NB4 (cell line): ENCODE results near the gene AQP2.

ENCODE experiments used
- CTCF ChIP-seq: IDR thresholded peaks from one replicate; pipeline ENCODE4 v1.5.1; 2012; ENCODE audit warnings: low read depth, low read length
- MYC ChIP-seq: IDR thresholded peaks from 2 replicates; pipeline ENCODE4 v1.6.1; 2011; ENCODE audit warnings: low read depth, low read length
- POLR2A ChIP-seq: IDR thresholded peaks from 2 replicates; pipeline ENCODE4 v1.6.1; 2011; ENCODE audit warnings: mild to moderate bottlenecking; ENCODE audit not compliant: insufficient read length; ENCODE audit errors: extremely low read depth

GRCh38 chr12:49901986-49902385, 48.6 kb upstream of the AQP2 start:
- TF ChIP-seq POLR2A (no peak), CTCF (no peak), MYC (no peak)
